Ecto neural progenitor cell (in vitro differentiated cells): ENCODE data around the gene LTBP2.

Experiments
- DNase-seq: peaks from one replicate; pipeline ENCODE4 v3.0.0-alpha.2; 2018; ENCODE audit warnings: low spot score

Gene LTBP2

DNA sequence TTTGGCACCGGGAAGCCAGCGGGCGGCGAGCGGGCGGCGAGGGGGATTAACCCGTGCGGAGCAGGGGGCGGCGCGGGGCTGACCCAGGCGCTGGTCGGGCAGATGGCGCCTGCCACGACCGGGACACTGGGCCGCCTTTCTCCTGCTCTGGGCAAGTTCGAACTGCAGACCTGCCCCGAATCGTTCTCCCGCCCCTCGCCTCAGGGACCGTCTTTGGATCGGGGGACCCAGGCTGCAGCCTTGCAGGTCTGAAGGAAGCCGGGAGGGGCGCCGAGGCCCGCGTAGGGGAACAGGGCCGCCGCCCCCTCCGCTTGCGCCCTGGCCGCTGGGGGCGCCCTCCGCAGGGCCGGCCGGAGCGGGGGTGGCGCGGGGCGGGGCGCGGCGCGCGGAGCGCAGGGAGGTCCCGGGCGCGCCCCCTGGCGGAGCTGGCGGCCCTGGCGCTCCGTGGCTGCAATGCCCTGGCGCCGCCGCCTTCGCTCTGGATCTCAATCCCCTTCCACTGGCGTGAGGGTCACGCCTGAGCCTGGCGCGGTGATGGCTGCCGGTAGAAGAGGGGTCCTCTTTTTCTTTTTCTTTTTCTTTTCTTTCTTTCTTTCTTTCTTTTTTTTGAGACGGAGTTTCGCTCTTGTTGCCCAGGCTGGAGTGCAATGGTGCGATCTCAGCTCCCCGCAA lies 449 bp upstream of the LTBP2 start:
- peak; percentile 88 for DNase-seq

DNA sequence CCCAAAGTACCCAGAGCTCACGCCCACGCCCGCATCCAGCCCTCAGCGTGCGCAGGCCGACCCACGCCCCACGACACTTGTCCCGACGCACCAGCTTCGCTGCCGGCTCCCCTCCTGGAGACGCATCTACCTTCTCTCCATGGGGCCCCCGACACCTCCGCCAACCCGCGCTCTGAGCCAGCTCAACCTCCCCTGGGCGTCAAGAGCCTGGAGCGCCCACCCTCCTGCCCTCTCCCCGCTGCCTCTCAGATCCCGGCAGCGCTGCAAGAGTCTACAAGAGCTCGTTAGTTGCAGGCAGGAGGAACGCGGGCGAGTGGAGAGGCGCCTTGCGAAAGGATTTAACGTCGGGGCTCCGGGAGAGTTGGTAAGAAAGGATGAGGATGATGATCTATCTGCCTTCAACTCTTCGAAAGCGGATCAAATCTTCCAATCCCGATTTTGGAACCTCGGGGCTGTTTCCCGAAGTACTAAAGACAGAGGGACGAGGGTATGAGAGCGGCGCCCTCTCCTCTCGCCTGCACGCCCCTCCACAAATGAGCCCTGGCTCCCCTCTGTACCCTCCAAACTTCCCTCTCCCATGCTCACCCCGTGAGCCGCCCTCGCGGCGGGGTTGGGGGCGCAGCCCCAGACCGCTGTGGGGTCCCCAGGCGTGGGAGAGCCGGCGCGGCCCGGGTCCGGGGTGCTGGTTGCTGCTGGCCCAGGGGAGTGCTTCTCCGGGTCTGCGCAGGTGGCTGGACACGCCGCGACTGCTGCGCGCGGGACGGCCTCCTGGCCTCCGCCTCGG lies 979 bp downstream of the LTBP2 start:
- no peak for DNase-seq

DNA sequence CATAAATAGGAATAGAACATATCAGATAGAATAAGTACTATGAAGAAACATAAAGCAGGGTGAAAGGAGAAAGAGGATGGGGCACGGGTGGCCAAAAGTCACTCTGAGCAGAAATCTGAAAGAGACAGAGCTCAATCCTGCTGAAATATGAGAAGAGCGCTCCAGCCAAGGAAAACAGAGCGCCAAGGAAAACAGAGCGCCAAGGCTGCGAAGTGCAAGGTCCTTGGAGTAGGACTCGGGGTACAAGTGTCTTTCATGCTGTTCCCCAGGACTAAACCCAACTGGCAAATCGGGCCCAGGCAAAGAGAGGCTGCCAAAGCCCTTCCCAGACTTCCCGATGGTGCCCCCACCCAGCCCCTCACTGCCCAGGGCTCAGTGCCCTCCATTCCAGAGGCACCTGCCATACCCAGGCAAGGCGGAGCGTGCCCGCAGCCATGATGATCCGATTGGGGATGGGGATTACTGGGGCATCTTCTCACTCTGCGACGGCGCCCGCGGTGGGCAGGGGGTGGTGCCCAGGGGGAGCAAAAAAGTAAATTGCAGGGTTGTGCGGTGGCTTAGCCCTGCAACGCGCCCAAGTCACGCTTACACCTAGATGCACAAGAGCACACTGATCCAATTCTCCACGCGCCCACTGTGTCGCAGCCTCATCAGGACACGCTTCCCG lies 1.7 kb downstream of the LTBP2 start:
- DNase-seq, result no peak

DNA sequence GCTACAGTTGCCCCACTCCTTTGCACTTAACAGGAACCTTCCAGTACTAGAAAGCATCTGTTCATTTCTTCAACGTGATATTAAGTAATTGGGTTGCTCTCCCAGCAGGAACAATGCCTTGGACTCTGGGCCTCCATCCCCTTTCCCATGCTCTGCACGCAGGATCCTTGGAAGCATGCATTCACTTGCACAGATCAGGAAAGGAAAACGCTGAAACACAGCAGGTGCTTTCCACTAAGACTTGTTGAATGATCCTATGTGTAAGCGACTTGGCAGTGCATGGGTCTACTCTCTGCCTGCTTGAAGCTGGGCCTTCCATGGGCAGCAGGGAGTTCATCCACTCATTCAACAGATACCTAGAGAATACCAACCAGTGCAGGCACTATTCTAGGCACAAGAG lies 2.3 kb downstream of the LTBP2 start:
- no peak for DNase-seq

DNA sequence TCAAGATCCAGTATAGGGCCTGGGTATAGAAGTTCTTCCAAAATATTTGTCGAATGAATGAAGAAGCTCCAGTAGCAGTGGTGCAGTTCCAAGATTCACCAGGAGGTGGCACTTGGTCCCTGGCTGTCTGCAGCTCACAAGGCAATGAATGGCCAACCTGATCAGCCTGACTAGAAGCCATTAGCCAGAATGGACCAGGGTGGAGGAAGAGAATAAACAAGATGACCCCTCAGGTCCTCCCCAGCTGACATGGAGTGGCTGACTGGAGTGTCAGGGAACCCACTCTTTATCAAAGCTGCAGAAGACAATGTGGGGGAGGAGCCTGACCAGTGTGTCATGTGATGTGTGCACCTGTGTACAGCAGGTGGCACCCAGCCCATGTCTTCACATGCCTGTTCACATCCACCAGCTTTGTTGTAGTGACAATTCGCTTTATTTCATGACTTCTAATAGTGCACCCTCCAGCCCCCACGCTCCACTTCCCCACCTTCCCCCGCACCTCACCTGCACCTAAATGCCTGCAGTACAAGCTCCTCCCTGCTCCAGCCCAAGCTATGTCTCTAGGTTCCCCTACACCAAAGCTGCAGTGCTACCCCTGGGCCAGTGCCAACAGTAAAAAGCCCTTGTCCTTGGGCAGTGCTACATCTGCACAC lies 3.0 kb downstream of the LTBP2 start:
- DNase-seq, result peak; percentile 87

DNA sequence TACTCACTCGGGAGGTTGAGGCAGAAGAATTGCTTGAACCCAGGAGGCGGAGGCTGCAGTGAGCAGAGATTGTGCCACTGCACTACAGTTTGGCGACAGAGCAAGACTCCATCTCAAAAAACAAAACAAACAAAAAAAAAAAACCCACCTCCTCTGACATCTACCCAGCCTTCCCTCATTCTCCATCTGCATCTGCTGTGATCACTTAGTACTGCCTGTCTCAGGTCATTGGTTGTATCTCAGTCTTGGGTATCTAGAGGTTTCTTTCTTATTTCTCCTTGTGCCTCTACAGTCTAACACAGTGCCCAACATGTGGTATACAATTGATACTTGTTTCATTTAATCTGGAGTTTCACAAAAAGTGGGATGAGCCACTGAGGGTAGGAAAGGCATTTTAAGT lies 5.3 kb downstream of the LTBP2 start:
- DNase-seq, result no peak

DNA sequence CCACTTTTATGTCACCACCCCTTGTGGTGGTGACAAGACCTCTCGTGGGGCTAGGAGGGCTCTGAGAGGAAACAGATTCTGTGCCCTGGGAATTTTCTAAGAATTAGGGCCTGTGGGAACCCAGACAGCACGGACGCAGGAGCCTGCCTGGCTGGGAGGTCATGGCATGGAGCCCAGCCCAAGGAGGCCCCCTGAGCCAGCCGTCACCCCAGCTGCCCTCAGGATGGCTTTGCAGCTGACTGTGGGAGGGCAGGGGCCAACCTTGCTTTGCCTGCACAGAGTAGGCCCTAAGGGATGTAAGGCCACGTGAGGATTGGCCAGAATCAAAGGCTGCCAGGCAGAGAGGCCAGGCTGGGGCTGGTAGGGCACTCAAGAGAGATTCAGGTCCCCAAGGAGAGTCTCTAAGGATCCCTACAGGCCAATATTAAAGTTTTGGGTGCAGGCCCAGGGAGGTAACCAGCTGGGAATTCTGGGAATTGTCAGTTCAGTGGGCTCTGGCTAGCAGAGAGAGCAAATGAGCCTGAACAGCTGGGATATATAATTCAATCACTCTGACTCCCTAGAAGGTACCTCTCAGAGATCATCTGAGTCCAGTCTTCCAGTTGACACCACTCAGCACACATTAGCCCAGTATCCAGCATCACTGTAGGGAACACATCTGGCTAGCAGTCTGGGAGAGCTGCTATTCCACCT lies 6.4 kb downstream of the LTBP2 start:
- no peak for DNase-seq

DNA sequence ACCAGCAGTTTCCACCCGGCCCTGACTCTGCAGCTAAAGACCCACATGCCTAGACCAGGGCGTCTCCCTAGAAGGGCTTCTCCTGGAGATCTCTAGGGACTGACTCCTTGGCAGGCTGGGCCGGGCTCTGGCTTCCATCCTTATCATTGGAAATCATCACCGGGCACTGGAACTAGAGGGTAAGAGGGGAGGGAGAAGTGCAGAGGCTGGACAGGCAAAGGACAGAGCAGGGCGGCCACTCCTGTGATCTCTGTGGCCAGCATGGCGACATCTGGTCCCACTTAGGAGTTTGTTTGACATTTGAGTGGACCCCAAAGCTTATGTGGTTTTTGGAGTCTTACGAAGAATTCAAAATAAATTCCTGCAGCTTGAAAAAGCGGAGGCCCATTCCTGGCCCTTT lies 7.1 kb downstream of the LTBP2 start:
- no peak for DNase-seq

DNA sequence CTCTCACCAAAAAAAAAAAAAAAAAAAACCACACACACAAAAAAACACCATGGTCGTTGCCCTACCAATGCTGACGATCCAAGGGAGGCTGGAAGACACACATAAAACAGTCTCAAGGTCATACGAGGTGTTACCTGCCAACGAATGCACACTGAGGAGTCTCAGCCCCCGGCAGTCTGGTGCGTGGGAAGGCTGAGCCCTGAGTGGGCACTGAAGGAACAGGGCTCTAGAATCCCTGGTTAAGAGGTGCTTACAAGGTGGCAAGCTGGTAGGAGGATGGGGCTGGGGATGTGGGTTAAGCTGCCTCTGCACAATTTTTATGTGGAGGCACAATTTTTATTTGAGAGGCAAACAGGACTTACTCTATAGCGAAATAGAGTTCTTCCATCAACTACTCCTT lies 7.9 kb downstream of the LTBP2 start:
- no peak for DNase-seq

DNA sequence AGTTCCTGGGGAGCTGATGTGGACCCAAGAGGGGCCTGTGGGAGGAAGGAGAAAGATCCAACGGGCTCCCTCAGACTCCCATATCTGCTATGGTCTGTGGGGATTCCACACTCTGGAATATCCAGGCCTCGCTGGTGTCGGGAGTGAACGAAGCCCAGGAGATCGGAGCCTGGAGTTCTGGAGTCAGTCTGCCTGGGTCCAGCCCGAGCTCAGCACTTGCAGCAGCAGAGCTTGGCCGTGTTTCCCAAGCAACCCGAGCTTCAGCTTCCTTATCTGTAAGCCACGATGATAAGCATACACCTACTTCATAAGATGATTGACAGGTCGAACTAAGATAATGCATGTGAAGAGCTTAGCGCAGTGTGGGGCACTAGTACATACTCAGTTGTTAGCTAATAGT lies 10.1 kb downstream of the LTBP2 start:
- no peak for DNase-seq

DNA sequence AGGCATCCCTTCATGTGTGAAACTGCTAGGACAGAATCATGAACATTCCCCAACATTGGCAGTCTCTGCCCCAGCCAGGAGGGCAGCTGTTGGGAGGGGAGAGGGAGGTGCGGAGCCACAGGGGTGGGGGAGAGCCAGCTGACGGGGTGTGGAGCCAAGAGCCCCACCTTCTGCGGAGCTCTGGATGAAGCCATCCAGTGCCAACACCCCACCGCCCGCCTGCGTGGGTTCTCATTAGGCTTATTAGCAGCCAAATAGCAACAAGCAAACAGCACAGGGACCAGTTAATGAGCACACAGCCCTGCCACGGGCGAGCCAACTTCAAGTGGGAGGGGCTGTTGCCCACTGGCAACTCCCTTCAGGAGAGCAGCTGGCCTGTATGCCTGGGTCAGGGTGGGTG lies 12.1 kb downstream of the LTBP2 start:
- no peak for DNase-seq

DNA sequence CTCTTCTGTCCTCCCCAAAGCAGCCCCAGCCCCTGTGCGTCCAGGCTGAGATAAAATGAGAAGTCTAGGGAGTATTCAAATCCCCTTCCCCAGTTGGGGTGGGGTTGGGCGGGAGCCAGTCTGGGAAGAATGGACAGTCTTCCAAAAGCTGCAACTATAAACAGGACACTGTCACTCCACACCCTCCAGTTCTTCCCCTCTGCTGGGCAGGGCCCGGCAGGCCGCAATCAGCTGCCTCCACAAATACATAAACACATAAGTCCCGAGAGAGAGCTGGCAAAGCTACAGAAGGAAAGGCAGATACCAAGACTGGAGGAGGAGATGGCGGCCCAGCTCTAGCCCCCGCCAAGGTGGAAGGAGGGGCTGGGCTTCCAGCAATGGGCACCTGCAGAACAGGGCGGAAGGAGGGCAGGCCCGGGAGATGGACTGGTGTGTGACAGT lies 12.7 kb downstream of the LTBP2 start:
- DNase-seq, result no peak

DNA sequence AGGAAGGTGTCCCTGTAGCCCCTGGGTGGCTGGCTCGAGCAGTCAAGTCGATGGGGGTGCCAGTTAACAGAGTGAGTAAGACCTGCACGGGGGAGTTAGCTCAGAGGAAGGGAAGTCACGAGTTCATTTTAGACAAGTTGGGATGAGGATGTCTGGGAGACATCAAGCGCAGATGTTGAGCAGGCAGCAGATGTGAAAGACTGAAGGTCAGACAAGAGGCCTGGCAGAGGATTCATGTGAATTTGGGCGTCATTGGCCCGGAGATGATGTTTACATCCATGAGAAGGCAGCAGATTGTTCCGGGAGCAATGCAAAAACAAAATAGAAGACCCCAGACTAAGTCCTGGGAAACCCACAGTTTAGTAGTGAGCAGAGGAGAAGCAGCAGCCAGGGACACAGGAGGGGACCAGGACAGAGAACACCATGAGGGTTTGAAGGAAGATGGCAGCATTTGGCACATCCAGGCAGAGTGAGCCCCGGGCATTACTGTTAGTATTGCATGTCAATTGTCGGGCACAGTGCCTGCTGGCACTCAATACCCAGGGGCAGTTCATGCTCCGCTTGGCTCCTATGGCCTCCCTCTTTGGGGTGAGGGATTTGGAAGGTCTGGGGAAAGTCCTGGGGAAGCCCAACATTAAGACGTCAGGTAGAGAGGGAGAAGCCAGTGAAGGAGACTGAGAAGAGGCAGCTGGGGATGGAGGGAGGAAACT lies 15.1 kb downstream of the LTBP2 start:
- no peak for DNase-seq

DNA sequence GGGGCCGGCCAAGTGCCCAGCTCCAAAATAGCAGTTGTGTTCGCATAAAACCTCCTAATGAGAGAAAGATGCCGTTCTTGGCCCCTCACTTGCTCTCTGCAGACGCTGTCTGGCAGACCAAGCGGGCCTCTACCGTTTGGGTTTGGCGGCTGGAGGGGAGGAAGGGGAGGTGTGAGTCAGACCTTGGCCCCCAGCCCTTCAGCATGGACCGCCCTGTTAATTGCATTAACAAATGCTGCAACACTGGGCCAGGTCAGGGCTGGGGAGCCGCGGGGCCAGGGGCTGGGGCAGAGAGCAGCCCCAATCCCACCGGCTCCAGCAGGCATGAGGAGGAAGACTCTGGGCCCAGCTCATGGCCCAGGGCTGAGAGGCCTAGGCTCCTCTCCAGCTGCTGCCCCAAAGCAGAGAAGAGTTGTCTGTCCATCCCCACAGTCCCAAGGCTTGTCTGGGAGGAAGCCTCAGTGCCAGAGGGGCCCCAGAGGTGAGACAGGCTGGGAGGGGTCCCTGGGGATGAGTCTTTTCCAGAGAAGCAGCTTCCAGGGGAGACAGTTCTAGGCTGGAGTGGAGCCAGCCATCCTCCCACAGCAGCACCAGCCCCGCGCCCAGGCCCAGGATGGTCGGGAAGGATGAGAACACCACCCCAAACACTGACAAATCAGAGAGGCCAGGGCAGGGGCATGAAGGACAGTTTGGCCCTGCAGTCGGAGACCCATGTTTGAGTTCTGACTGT lies 16.9 kb downstream of the LTBP2 start:
- no peak for DNase-seq

DNA sequence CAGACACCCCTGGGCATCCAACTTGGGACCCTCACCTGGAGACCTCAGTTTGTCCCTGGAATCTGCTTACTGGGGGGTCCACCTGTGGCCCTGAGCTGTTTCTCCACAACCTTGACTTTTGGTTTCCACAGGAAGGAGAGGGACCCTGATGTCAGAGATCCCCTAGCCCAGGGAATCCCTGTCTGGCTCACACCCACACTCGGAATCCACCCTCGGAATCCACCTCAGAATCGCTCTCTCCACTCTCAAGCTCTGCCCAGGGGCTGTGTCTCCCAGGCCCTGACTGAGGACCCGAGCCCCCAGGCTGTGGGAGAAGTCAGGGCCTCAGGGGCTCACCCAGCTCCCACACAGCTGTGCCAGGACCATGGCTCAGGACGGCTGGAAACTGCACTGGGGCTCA lies 17.4 kb downstream of the LTBP2 start:
- no peak for DNase-seq

DNA sequence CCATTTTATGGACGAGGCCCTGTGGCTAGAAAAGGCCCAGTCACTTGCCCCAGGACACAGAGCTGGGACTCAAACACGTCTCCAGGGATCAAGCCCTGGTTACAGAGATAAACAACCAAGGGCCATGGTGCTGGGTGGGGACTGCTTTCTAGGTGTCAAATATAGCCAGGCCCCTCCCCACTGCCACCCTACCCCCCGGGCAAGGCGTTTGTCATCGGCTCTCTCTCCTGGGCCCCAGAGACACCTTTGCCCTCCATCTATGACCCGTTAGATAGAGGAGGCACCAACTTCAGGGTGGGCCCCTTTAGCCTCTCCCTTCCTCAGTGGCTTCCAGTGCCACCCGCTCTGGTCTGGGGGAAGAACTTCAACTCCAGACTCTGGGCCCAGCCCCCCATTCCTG lies 18.0 kb downstream of the LTBP2 start:
- no peak for DNase-seq

DNA sequence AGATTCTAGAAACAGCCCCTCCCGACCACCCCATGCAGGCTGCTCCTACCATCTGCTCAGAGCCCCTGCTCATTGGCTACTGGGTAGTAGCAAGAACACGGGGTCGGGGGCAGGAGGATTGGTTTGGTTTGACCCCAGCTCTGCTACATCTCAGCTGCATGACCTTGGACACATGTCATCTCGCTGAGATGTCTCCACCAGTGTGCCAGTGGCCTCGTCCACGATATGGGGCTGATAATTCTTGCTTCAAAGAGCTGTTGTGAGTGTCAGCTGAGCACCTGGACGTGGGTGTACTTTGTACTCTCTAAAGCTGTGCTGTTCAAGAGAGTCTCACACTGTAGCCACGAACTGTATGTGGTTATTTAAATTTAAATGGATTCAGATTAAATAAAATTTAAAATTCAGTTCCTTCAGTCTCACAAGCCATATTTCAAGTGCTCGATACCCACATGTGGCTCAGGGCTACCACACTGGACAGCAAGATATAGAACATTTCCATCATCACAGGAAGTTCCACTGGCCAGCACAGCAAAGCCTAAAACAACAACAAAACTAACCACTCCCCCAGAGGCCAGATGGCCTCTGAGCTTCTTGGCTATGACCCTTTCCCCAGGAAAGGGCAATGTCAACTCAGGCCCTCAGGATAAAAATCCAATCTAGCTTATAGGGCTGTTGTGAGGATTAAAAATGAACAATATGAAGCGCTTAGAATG lies 18.6 kb downstream of the LTBP2 start:
- no peak for DNase-seq

DNA sequence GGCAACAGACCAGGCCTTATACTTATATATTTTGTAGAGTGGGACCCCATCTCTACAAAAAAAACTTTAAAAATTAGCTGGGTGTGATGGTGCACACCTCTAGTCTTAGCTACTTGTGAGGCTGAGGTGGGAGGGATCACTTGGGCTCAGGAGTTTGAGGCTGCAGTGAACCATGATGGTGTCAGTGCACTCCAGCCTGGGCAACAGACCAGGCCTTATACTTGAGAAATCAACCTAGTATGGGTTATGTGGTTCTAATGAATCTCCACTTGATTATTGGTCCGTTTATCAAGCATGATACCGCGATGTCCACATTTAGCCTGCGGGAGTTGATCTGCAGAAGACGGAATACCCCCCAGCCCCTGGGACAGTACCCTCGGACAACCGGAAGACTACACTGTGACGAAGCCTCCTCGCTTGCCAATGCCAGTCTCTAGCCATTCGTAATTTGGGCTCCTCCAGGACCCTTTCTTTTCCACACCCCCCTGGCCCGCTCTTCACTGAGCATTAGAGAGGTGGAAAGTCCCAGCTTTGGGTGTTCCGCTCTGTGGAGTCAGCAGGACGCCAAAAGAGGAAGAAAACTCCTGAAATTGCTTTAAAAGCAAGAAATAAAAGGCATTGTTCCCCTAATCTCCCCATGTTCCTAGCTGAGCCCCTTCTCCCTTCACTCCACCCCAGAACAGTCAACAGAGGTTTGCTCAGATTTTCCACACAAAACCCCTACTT lies 19.4 kb downstream of the LTBP2 start:
- no peak for DNase-seq

DNA sequence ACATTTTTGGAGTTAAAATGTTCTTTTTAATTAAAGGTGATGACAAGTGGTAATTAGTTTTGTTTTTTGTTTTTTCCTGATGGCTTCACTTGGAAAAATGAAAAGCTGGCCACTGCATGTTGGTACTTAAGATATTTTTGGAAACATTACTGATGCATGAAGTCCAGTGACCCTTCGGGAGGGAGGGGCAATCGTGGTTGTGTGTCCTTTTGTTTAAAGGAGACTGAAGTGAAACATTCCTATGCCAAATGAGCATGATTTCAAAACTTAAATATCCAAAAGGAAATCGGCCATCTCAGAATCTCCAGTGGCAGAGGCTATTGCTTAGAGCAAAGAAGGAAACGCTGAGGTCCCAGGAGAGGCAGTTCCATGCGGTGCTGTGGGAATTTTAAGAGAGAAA lies 20.1 kb downstream of the LTBP2 start:
- DNase-seq, result no peak
